ENCODE results near the gene CLOCK. TPM values are rescaled to one million over a fixed set of nuclear protein-coding genes. Genes with fewer than 3 reads are reported as not detected.
A peak's percentile ranks its signal among the peaks of the same experiment; 100 is the strongest.
"Not testable (repeated sequence)": the region's sequence is repeated elsewhere in the genome, so short reads cannot be mapped to it uniquely, and the experiment has no call there.

CLOCK gene
- polyA plus RNA-seq, 2 of the 4 experiments (the other 2 are of a cell fraction): 6.6 to 14.2 TPM

DNA sequence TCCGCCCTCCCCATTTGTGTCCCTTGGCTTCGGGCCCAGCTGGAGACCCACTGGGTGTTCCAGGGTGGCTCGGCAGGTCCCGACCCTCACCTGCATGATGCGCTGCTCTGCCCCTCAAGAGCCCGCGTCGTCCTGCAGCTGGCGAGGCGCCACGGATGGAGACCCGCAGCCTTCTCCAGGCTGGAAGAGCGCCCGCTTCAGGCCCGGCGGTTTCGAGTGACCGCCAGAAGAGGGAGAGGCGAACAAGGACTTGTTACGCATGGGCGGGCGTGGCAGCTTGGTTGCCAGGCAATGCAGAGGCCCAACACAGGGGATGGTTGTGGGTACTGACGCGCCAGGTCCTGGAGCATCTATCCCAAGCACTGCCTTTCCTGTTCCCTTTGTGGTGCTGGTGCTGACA is 45.3 kb upstream of the CLOCK start, which contains the start of gene PDCL2:
Gene PDCL2 (minus strand): TSS at position 232 of the 400 bp plus-strand sequence. CDS start 136 bp downstream, at position 96.
- H3K4me2 ChIP-seq: no peak within 1 kb of the TSS
- ATAC-seq: no peak
- ChIA-PET POLR2A (no interaction called here), CTCF (no interaction called here)
- no peaks in the 10 kb centered on the region for H3K9me3 ChIP-seq
- H3K4me1 ChIP-seq: no peaks in the 10 kb centered on the region
- no peak within 1 kb of the TSS for H3K27ac ChIP-seq
- no peak for FAIRE-seq
- WGBS (ENCODE audit: missing lambda C conversion rate): 80% methylated on average over 17 of the region's 24 CpGs
- DNase-seq (ENCODE audit: low read depth in 1 of 2, low spot score in 1 of 2): peak in 1 of 2 experiments; percentile 3
- TF ChIP-seq POLR2AphosphoS2 (conservative IDR thresholded peaks at IDR 0.05; ENCODE audit: low read length): no peak
- TF ChIP-seq MAZ (IDR thresholded peaks at IDR 0.05; ENCODE audit: borderline replicate concordance, low read depth, low read length): no peak
- TF ChIP-seq MAFK (IDR thresholded peaks at IDR 0.05; ENCODE audit: partially characterized antibody): no peak
- TF ChIP-seq, protein P1, sequence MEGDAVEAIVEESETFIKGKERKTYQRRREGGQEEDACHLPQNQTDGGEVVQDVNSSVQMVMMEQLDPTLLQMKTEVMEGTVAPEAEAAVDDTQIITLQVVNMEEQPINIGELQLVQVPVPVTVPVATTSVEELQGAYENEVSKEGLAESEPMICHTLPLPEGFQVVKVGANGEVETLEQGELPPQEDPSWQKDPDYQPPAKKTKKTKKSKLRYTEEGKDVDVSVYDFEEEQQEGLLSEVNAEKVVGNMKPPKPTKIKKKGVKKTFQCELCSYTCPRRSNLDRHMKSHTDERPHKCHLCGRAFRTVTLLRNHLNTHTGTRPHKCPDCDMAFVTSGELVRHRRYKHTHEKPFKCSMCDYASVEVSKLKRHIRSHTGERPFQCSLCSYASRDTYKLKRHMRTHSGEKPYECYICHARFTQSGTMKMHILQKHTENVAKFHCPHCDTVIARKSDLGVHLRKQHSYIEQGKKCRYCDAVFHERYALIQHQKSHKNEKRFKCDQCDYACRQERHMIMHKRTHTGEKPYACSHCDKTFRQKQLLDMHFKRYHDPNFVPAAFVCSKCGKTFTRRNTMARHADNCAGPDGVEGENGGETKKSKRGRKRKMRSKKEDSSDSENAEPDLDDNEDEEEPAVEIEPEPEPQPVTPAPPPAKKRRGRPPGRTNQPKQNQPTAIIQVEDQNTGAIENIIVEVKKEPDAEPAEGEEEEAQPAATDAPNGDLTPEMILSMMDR (IDR thresholded peaks at IDR 0.05): no peak
- no peak for TF ChIP-seq CBX2 (IDR thresholded peaks at IDR 0.05; ENCODE audit: borderline replicate concordance, low read depth)
- TF ChIP-seq BHLHE40 (IDR thresholded peaks at IDR 0.05; ENCODE audit: low read depth, low read length): no peak
- TF ChIP-seq, protein P2, sequence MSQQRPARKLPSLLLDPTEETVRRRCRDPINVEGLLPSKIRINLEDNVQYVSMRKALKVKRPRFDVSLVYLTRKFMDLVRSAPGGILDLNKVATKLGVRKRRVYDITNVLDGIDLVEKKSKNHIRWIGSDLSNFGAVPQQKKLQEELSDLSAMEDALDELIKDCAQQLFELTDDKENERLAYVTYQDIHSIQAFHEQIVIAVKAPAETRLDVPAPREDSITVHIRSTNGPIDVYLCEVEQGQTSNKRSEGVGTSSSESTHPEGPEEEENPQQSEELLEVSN (IDR thresholded peaks at IDR 0.05; ENCODE audit: borderline replicate concordance, low read depth): no peak
- no peak for TF ChIP-seq RNF2 (IDR thresholded peaks at IDR 0.05; ENCODE audit: borderline replicate concordance, low read depth)
- no peak for TF ChIP-seq POLR2A (IDR thresholded peaks at IDR 0.05; ENCODE audit: low read length)
- TF ChIP-seq, protein P3, sequence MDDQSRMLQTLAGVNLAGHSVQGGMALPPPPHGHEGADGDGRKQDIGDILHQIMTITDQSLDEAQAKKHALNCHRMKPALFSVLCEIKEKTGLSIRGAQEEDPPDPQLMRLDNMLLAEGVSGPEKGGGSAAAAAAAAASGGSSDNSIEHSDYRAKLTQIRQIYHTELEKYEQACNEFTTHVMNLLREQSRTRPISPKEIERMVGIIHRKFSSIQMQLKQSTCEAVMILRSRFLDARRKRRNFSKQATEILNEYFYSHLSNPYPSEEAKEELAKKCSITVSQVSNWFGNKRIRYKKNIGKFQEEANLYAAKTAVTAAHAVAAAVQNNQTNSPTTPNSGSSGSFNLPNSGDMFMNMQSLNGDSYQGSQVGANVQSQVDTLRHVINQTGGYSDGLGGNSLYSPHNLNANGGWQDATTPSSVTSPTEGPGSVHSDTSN (IDR thresholded peaks at IDR 0.05): no peak
- no peak for TF ChIP-seq NFE2L2 (conservative IDR thresholded peaks at IDR 0.05; ENCODE audit: low read length)
- no peak for TF ChIP-seq HOXB13 (CRISPR knock-in tag; IDR thresholded peaks at IDR 0.05; ENCODE audit: low read depth)
- no peak for TF ChIP-seq SREBF2 (IDR thresholded peaks at IDR 0.05)
- no peak for TF ChIP-seq GATA3 (IDR thresholded peaks at IDR 0.05; ENCODE audit: borderline replicate concordance)
- no peak within 1 kb of the TSS for H3K4me3 ChIP-seq

DNA sequence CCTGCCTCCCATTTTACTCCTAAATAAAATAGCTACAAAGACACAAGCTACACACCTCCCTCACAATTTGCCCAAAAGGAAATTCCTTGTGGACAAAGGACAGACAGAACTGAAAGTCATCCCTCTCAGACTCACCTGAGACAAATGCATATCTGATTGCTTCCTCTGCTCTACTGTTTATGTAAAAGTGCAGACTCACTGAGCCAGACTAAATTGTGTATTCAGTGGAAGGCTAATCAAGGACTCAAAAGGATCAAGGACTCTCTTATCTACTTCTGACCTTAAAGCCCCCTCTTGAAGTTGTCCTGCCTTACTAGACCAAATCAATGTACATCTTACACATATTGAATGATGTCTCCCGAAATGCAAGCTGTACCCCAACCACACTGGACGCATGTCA is 41.5 kb upstream of the CLOCK start:
- FAIRE-seq (no peak), ATAC-seq (no peak)
- CTCF ChIA-PET: no interaction called here

DNA sequence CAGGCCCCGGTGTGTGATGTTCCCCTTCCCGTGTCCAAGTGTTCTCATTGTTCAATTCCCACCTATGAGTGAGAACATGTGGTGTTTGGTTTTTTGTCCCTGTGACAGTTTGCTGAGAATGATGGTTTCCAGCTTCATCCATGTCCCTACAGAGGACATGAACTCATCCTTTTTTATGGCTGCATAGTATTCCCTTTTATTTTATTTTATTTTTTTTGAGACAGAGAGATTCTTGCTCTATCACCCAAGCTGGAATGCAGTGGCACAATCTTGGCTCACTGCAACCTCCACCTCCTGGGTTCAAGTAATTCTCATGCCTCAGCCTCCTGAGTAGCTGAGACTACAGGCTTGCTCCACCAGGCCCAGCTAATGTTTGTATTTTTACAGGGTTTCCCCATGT is 36.1 kb upstream of the CLOCK start:
- H3K4me1 ChIP-seq; DNase-seq (ENCODE audit: low read depth in 1 of 2, low spot score in 1 of 2); H3K4me2 ChIP-seq; H3K27ac ChIP-seq; H3K4me3 ChIP-seq; CTCF ChIA-PET; H3K9me3 ChIP-seq; POLR2A ChIA-PET; FAIRE-seq; ATAC-seq: not testable (repeated sequence)
- no CpG with 5 or more reads among the region's 2 CpGs for WGBS (ENCODE audit: missing lambda C conversion rate)

More for the DNA sequence above, 41.5 kb upstream of the CLOCK start:
- no peak overlapping the region for H3K4me3 ChIP-seq
- no peak for DNase-seq (ENCODE audit: low read depth in 1 of 2, low spot score in 1 of 2)
- POLR2A ChIA-PET: no interaction called here
- 29% methylated on average over 2 of the region's 2 CpGs for WGBS (ENCODE audit: missing lambda C conversion rate)
- no peak overlapping the region for H3K4me2 ChIP-seq
- no peaks in the 10 kb centered on the region for H3K4me1 ChIP-seq
- no peak overlapping the region for H3K27ac ChIP-seq
- TF ChIP-seq, protein P4, sequence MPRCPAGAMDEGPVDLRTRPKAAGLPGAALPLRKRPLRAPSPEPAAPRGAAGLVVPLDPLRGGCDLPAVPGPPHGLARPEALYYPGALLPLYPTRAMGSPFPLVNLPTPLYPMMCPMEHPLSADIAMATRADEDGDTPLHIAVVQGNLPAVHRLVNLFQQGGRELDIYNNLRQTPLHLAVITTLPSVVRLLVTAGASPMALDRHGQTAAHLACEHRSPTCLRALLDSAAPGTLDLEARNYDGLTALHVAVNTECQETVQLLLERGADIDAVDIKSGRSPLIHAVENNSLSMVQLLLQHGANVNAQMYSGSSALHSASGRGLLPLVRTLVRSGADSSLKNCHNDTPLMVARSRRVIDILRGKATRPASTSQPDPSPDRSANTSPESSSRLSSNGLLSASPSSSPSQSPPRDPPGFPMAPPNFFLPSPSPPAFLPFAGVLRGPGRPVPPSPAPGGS (IDR thresholded peaks at IDR 0.05): no peak
- no peak for TF ChIP-seq SMC3 (IDR thresholded peaks at IDR 0.05)
- TF ChIP-seq, protein P5, sequence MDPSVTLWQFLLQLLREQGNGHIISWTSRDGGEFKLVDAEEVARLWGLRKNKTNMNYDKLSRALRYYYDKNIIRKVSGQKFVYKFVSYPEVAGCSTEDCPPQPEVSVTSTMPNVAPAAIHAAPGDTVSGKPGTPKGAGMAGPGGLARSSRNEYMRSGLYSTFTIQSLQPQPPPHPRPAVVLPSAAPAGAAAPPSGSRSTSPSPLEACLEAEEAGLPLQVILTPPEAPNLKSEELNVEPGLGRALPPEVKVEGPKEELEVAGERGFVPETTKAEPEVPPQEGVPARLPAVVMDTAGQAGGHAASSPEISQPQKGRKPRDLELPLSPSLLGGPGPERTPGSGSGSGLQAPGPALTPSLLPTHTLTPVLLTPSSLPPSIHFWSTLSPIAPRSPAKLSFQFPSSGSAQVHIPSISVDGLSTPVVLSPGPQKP (IDR thresholded peaks at IDR 0.05; ENCODE audit: low read depth, low read length): no peak
- TF ChIP-seq ZSCAN20 (CRISPR knock-in tag; IDR thresholded peaks at IDR 0.05): no peak
- no peak for TF ChIP-seq CEBPB (IDR thresholded peaks at IDR 0.05)
- TF ChIP-seq, protein P6, sequence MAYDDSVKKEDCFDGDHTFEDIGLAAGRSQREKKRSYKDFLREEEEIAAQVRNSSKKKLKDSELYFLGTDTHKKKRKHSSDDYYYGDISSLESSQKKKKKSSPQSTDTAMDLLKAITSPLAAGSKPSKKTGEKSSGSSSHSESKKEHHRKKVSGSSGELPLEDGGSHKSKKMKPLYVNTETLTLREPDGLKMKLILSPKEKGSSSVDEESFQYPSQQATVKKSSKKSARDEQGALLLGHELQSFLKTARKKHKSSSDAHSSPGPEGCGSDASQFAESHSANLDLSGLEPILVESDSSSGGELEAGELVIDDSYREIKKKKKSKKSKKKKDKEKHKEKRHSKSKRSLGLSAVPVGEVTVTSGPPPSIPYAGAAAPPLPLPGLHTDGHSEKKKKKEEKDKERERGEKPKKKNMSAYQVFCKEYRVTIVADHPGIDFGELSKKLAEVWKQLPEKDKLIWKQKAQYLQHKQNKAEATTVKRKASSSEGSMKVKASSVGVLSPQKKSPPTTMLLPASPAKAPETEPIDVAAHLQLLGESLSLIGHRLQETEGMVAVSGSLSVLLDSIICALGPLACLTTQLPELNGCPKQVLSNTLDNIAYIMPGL (CRISPR knock-in tag; IDR thresholded peaks at IDR 0.05; ENCODE audit: borderline replicate concordance): no peak
- TF ChIP-seq CBX2 (IDR thresholded peaks at IDR 0.05; ENCODE audit: borderline replicate concordance, low read depth): no peak
- TF ChIP-seq TP53 (CRISPR knock-in tag; IDR thresholded peaks at IDR 0.05): no peak
- no peak for TF ChIP-seq POLR2A (IDR thresholded peaks at IDR 0.05; ENCODE audit: low read length)
- TF ChIP-seq PHF8 (IDR thresholded peaks at IDR 0.05; ENCODE audit: borderline replicate concordance, low read depth): no peak
- no peak for TF ChIP-seq POLR2AphosphoS2 (conservative IDR thresholded peaks at IDR 0.05; ENCODE audit: low read length)
- TF ChIP-seq, protein P3 (IDR thresholded peaks at IDR 0.05): no peak
- TF ChIP-seq NR3C1 (IDR thresholded peaks at IDR 0.05): no peak
- no peak for TF ChIP-seq CHD4 (IDR thresholded peaks at IDR 0.05; ENCODE audit: borderline replicate concordance)
- no peak for TF ChIP-seq MAZ (IDR thresholded peaks at IDR 0.05; ENCODE audit: borderline replicate concordance, low read depth, low read length)
- no peaks in the 10 kb centered on the region for H3K9me3 ChIP-seq
